NB4 (cell line): ENCODE results near the gene EPB41L4A.

Experiments used
- CTCF ChIP-seq: IDR thresholded peaks from one replicate; pipeline ENCODE4 v1.5.1; 2012; ENCODE audit warnings: low read depth, low read length
- MAX ChIP-seq: IDR thresholded peaks from 2 replicates; pipeline ENCODE4 v1.6.1; 2011; ENCODE audit warnings: low read depth, low read length
- POLR2A ChIP-seq: IDR thresholded peaks from 2 replicates; pipeline ENCODE4 v1.6.1; 2011; ENCODE audit warnings: mild to moderate bottlenecking; ENCODE audit not compliant: insufficient read length; ENCODE audit errors: extremely low read depth

- TF ChIP-seq CTCF: no peak
- no peak for TF ChIP-seq POLR2A
- no peak for TF ChIP-seq MAX
These were observed 33.1 kb downstream of the EPB41L4A start for GRCh38 chr5:112385969-112386368.
